Nephron (organoid): ENCODE results near the gene CRCP.

ENCODE experiments used
- H3K27ac Mint-ChIP-seq, 3 experiments: 2 replicates each; pipeline ENCODE4 v1.8.0; 2020; ENCODE audit warnings: mixed read lengths in 3 of 3, mild to moderate bottlenecking in 2 of 3, moderate library complexity in 1 of 3
- H3K27me3 Mint-ChIP-seq: 2 replicates; pipeline ENCODE4 v1.8.0; 2021; ENCODE audit warnings: low read depth, mild to moderate bottlenecking, moderate library complexity, mixed read lengths
- H3K36me3 Mint-ChIP-seq: 2 replicates; pipeline ENCODE4 v1.8.0; 2020; ENCODE audit warnings: low read depth, mixed read lengths
- H3K4me1 Mint-ChIP-seq: 2 replicates; pipeline ENCODE4 v1.8.0; 2020; ENCODE audit warnings: mixed read lengths
- H3K4me3 Mint-ChIP-seq, 3 experiments: 2 replicates each; pipeline ENCODE4 v1.8.0; 2020; ENCODE audit warnings: mild to moderate bottlenecking in 3 of 3, mixed read lengths in 3 of 3, moderate library complexity in 2 of 3
- H3K9me3 Mint-ChIP-seq: 2 replicates; pipeline ENCODE4 v1.8.0; 2020; ENCODE audit warnings: mixed read lengths
- CTCF ChIP-seq, 3 experiments: fragments of 200-600 bp; sonication (generic); IDR thresholded peaks; one replicate each; pipeline ENCODE4 v1.5.0; 2021; ENCODE audit warnings: antibody characterized with exemption in 3 of 3; ENCODE audit not compliant: unreplicated experiment in 3 of 3

CRCP gene

GRCh38 chr7:66182920-66183319, 68.3 kb downstream of the CRCP start:
- Mint-ChIP-seq H3K4me3 (no peak overlapping the region), H3K4me1 (no peaks in the 10 kb centered on the region), H3K36me3 (no peaks in the 10 kb centered on the region), H3K9me3 (peaks cover 3% of the 10 kb centered on the region), H3K27me3 (peaks cover 3% of the 10 kb centered on the region), H3K27ac (no peak overlapping the region)
- TF ChIP-seq CTCF (IDR thresholded peaks at IDR 0.05; ENCODE audit: unreplicated experiment in 3 of 3), result no peak

- H3K27me3 Mint-ChIP-seq, result peaks cover 3% of the 10 kb centered on the region
- H3K27ac Mint-ChIP-seq, result no peak overlapping the region
- H3K4me1 Mint-ChIP-seq, result no peaks in the 10 kb centered on the region
- H3K4me3 Mint-ChIP-seq, result no peak overlapping the region
- no peaks in the 10 kb centered on the region for H3K36me3 Mint-ChIP-seq
- no peak for TF ChIP-seq CTCF (IDR thresholded peaks at IDR 0.05; ENCODE audit: unreplicated experiment in 3 of 3)
- H3K9me3 Mint-ChIP-seq, result peaks cover 5% of the 10 kb centered on the region
Measured at GRCh38 chr7:66183700-66184099, 69.1 kb downstream of the CRCP start.

GRCh38 chr7:66185680-66186187, 71.1 kb downstream of the CRCP start:
- no peaks in the 10 kb centered on the region for H3K36me3 Mint-ChIP-seq

GRCh38 chr7:66186991-66187390, 72.3 kb downstream of the CRCP start:
- TF ChIP-seq CTCF (IDR thresholded peaks at IDR 0.05; ENCODE audit: unreplicated experiment in 3 of 3), result no peak
- no peaks in the 10 kb centered on the region for H3K4me1 Mint-ChIP-seq
- no peak overlapping the region for H3K4me3 Mint-ChIP-seq
- no peak overlapping the region for H3K27ac Mint-ChIP-seq
- no peaks in the 10 kb centered on the region for H3K36me3 Mint-ChIP-seq
- peaks cover 6% of the 10 kb centered on the region for H3K9me3 Mint-ChIP-seq
- peaks cover 3% of the 10 kb centered on the region for H3K27me3 Mint-ChIP-seq

More at GRCh38 chr7:66185680-66186187, 71.1 kb downstream of the CRCP start:
- Mint-ChIP-seq H3K4me1 (no peaks in the 10 kb centered on the region), H3K27me3 (peaks cover 3% of the 10 kb centered on the region), H3K27ac (no peak overlapping the region), H3K4me3 (no peak overlapping the region), H3K9me3 (peaks cover 6% of the 10 kb centered on the region)
- TF ChIP-seq CTCF (IDR thresholded peaks at IDR 0.05; ENCODE audit: unreplicated experiment in 3 of 3), result no peak

- Mint-ChIP-seq H3K27me3 (peaks cover 3% of the 10 kb centered on the region), H3K27ac (no peak overlapping the region), H3K36me3 (no peaks in the 10 kb centered on the region), H3K9me3 (peaks cover 6% of the 10 kb centered on the region), H3K4me3 (no peak overlapping the region), H3K4me1 (no peaks in the 10 kb centered on the region)
- no peak for TF ChIP-seq CTCF (IDR thresholded peaks at IDR 0.05; ENCODE audit: unreplicated experiment in 3 of 3)
Measured at GRCh38 chr7:66187905-66188304, 73.3 kb downstream of the CRCP start.

GRCh38 chr7:66188645-66189044, 74.0 kb downstream of the CRCP start:
- Mint-ChIP-seq H3K27me3 (peaks cover 3% of the 10 kb centered on the region), H3K36me3 (no peaks in the 10 kb centered on the region), H3K4me1 (no peaks in the 10 kb centered on the region), H3K9me3 (peaks cover 6% of the 10 kb centered on the region), H3K27ac (no peak overlapping the region), H3K4me3 (no peak overlapping the region)
- TF ChIP-seq CTCF (IDR thresholded peaks at IDR 0.05; ENCODE audit: unreplicated experiment in 3 of 3), result no peak
